Kidney glomerular epithelial cell (primary cell): ENCODE data around the gene PDZD8.
A peak's percentile ranks its signal among the peaks of the same experiment; 100 is the strongest.
"Not testable (repeated sequence)": the region's sequence is repeated elsewhere in the genome, so short reads cannot be mapped to it uniquely, and the experiment has no call there.

Experiments
- DNase-seq: peaks from one replicate; lab custom pipeline; 2025; lab: John Stamatoyannopoulos, UW

Gene PDZD8

DNA sequence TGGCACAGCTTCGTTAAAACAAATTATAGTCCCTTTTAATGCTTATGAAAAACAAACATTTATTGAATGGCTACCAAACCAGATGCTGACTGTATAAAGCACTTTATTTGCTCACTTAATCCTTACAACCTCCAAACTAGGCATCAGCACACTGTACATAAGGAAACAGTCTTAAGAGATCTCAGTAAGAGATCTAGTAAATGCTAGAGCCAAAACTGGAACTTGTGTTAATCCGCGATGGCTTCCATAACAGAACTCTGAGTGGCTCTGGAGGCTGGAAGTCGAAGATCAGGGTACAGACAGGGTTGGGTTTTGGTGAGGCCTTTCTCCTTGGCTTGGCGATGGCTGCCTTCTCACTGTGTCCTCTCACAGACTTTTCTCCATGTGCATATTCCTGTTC lies 27.0 kb downstream of the PDZD8 start:
- DNase-seq: no peak

DNA sequence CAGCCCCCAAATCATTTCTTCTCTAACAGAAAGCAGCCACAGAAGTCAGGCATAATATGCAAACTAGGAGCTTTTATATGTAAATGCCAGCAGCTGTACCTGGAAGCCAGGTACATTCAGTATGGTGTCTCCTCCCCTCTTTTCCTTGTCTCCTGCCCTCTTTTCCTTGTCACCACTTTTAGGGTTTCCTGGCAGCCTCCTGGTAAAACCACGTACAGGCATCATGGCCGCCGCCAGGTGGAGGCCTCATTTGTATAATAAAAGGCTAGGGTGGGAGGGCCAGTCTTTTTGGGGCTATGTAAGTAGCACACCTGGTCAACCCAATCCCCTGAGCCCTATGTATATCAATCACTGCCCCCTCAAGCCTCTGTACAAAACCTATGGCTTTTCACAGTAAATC lies 28.7 kb downstream of the PDZD8 start:
- DNase-seq: no peak

DNA sequence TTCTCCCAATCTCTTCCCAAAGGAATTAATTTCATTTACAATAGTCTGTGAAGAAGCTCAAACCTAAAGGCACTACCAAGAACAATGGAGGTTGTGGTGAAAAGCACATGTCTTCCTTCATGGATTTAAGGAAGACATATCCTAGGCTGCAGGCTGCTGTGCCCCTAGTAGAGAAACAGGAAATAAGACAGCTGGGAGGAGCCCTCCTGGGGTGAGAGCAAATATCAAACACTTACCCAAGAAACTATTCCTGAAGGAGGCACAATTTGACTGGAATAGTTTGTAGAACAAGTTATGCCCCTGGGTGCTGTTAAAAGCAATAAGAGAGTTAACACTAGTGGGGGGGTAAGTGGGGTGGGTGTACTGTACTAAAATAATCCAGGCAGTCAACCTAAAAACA lies 30.1 kb downstream of the PDZD8 start:
- no peak for DNase-seq

DNA sequence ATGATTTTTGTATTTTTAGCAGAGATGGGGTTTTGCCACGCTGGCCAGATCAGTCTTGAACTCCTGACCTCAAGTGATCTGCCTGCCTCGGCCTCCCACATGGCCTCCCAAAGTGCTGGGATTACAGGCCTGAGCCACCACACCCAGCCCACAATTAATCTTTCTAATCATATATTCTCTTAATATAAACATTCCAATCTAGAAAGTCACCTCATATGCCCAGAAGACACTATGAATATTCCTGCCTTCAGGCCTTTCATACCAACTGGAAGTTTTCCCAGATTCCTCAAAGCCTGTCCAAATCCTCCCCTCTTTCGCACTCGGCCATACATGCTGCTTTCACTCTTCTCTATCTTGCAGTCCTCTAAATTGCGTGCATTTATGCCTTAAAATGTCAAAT lies 32.6 kb downstream of the PDZD8 start:
- DNase-seq: peak; percentile 10

DNA sequence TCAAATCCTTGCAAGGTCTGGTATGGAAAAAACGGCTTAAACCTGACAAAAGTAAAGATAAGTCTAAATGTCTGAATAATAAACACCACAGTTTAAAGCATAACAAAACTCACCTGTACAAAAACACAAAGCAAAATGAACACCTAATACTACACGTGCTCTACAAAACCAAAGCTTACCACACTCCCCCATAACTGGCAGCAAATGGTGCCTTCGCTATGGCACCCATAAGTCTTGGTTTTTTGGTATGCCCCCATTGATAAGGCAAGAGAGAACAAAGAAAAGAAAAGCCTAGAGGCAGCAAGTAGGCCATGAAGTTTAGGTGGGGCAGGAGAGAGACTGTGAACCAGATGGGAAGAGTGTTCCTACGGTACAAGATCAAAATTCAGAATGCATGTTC lies 34.2 kb downstream of the PDZD8 start:
- DNase-seq: no peak

DNA sequence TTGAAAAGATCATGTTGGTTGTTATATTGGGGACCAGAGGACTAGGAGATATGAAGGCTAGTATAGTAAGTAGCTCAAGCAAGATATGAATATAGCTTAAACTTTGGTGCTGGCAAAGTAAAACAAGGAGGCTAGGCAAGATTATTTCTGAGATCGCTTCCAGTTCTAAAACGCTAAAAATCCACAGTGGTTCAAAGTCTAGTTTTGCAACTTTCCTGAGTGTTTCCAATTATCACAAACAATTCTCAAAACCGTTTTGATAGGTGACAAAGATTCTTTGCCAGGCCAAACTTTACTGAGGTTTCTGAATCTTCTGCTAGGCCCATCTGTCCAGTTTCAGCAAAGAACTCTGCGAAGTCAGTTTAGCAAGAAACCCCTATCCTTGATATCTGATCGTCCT lies 35.3 kb downstream of the PDZD8 start:
- no peak for DNase-seq

DNA sequence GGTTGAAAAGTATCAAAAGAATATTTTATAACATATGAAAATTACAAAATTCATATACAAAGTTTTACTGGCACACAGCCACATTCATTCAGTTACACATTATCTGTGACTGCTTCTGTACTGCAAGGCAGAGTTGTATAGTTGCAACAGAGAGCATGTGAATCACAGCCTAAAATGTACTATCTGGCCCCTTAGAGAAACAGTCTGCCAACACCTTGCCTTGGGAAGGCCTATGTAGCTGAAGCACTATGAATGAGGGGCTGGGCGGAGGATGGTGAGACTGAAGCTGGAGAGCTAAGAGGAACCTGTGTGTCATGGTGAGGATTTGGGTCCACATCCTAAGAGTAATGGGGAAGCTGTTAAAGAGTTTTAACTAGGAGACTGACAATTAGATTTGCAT lies 35.7 kb downstream of the PDZD8 start:
- DNase-seq: no peak

DNA sequence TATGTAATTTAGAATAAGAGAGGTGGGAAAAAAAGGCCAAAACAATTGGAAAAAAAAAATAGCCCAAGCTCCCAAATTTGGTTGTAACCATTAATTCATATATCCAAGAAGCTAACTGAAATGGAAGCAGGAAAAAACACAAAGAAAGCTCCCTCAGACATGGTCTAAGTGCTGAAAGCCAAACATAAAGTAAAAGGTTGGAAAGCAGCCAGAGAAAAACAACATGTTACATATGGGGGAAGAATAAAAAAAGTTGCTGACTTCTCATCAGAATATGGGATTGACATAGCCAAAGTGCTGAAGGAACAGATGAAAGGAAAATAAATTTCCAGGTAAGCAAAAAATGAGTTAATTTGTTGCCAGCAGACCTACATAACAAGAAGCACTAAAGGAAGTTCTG lies 40.3 kb downstream of the PDZD8 start:
- DNase-seq: no peak

DNA sequence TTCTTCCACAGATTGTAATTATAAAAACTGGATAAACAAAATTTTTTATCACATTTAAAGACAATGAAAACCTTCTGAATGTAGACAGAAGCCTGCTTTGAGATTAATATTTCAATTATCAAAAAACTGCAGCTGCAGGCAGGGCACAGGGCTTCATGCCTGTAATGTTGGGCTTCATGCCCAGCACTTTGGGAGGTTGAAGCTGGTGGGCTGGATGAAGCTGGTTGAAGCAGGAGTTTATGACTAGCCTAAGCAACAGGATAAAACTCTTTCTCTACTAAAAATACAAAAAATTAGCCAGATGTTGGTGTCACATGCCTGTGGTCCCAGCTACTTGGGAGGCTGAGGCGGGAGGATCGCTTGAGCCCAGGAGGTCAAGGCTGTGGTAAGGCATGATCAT lies 41.2 kb downstream of the PDZD8 start:
- no peak for DNase-seq

DNA sequence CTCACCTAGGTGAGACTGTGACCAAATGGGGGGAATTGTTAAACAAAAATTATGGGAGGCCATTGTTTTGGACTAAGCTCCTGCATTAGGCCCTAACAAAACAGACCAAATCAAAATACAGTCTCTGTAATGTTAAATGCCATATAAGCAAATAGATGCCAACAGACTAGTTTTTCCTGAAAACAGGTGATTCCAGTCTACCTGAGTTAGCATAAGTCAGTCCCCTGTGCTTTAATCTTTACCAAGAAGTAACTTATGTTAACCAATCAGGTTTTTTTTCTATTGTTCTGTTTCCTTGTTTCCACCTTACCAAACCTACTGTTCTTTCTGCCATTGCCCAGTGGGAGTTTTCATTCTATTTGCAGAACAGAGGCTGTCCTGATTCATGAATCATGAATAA lies 48.0 kb downstream of the PDZD8 start:
- DNase-seq: no peak

DNA sequence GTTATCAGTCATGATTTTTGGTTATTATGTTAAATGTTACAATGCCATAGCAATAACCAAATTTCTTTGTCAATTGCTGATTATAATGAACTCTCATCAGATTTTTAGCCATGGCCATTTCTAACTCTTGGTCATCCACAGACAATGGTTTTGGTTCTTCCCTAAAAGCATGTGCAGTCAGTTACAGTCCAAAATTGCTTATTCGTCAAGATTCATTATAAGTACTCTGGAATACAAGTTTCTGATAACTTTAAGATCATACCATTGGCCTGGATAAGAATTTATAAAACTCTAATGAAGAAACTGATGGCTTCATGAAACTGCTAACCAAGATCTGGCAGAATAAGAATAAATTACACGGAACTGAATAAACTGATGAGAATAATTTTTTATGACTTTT lies 50.9 kb downstream of the PDZD8 start:
- no peak for DNase-seq

DNA sequence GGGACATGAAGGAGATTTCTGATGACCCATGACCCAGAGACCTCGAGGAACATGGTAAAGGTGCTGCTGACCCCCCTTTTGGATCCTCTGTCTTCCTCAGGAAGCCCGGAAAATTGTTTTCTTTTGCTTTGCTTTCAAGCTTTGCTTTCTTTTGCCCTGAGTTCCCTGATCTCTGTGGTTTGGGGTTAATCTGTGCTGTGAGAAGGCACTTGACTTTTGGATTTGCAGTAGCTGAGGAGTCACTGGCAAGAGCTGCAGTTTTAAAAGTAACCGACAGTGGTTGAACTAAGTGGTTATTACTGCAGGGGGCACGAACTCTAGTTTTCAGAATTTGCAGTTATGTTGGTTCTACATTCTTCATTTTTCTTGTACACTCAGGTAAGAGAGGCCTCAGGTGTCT lies 53.0 kb downstream of the PDZD8 start:
- no peak for DNase-seq

DNA sequence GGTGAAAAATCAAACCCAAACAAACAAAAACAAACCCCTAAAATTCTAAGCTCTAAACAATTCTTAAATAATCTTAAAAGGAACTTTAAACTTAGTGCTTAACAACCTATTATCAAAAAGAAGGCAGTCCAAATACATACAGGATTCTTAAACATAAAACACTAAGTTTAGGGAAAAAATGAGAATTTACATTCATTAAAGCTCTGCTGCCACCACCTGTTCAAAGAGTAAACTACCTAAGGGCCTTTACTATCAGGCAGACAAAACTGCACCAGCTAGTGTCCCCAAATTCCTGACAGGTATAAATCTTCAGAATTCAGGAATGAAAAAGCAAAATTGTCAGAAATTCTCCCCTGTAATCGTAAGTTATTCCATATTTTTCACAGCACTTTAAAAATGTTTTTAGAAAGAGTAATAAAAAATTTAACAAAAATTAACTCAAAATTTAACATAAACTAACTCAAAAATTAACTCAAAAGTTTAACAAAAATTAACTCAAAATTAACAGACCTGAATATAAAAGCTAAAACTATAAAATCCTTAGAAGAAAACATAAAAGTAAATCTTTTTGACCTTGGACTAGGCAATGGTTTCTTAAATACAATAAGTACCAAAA lies 55.1 kb downstream of the PDZD8 start:
- DNase-seq: no peak

DNA sequence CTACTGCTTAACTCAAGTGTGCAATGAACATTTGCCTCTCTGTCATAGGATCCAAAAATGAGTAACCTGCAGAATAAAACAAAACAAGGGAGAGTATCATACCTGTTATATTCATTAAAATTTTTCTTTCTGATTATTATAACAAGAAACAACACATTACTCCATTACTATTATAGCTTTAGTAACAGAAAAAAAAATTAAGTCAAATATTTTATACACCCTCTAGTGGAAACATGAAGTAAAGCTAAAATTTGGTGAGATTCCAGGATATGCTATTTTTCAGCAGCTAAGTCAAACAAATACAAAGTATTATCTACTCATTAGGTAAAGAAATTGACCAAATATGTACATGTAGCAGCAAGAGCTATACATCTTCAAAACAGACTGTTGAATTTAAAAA lies 56.3 kb downstream of the PDZD8 start:
- DNase-seq: no peak

DNA sequence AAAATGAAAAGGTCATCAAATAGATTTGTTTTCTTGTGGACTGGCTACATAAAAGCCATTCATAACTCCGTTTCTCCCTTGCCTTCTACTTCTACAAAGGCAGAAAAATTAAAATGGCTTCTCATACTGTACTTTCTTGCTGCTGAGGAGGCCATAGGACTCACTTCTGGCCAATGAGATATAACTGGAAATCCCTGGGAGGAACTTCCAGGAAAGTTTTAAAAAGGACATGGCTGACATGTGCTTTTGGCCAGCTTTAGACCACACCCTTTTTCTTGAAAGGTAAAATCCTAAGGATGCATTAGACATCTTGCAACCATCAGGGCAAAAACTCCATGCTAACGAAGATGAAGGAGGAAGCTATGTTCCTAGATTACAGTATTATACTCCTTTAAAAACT lies 58.5 kb downstream of the PDZD8 start:
- DNase-seq: no peak

DNA sequence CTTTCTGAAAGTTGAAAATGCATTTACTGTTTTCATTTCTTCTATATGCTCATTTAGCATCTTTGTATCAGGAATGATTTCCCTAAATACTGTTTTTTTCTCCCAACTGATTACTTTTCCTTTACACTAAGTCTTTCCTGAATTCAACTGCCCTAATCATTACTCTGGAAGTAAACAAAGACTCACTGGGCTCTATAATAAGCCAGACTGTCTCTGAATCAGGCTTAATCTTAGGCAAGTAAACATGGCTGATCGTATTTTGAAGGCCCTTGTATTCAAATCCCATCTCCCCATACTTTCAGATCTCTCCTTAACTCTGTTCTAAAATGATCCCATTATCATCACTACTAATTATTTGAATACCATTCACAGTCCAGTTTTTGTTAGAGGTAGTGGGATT lies 61.6 kb downstream of the PDZD8 start:
- DNase-seq: no peak

DNA sequence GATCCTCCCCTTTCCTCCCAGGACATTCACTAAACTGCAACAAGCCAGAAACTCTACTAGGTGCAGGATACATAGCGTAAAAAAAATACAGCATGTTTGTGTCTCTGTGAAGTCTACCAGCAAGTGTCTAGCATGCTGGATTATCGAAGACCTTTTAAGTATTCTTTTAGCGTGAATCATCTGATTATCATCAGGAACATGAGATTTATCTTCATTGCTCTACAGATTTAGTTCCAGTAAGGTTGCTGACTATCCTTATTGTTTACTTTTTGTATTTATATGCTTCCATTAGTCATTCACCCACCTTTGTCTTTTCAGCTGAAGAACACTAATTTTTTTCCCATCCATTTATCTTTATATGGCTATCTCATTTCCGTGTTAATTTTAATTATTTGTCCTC lies 62.8 kb downstream of the PDZD8 start:
- no peak for DNase-seq

DNA sequence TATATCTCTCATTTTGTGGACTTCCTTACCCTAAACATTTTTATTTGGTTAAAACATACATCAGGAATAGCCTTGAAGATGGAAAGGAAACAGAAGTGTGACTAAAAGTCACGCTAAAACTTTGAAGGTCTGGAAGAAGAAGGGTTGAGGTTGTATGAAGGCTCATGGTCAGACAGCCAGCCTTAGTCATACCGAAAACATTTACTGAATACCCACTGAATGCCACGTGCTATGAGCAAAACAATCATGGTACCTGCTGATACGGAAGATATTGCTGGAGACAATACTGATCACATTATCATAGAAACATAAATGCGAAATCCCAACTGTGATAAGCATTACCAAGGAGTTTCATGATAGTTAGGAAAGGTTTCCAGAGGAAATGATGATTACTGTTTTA lies 64.0 kb downstream of the PDZD8 start:
- no peak for DNase-seq

DNA sequence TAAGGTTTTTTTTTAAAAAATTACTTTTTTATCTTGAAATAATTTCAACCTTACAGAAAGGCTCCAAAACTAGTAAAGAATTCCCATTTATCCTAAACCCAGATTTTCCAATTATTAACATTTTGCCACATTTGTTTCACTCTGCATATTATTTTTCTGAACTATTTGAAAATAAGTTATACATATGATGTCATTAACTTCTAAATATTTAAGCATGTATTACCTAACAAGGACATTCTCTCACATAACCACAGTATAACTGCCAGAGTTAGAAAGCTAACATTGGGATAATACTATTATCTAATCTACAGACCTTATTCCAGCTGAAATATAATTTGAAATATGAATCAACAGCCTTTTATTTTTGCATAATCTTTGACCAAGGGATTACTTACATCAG lies 68.6 kb downstream of the PDZD8 start:
- no peak for DNase-seq

DNA sequence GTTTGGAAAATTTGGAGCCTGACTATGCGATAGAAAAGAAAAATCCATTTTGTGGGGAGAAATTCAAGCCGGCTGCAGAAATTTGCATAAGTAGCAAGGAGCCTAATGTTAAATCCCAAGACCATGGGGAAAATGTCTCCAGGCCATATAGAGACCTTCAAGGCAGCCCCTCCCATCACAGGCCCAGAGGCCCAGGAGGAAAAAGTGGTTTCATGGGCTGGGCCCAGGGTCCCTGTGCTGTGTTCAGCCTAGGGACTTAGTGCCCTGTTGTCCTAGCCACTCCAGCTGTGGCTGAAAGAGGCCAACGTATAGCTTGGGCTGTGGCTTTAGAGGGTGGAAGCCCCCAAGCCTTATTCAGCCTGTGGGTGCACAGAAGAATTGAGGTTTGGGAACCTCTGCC lies 71.8 kb downstream of the PDZD8 start:
- DNase-seq: not testable (repeated sequence)

DNA sequence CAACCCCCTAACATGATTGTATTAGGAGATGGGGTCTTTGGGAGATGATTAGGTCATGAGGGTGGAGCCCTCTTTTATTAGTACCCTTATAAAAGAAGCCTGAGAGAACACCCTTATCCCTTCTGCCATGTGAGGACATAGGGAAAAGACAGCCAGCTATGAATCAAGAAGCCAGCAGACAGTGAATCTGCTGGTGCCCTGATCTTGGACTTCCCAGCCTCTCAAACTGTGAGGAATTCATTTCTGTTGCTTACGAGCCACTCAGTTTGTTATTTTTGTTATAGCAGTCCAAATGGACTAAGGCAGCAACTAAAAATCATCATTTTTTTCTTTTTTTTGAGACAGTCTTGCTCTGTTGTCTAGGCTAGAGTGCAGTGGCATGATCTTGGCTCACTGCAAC lies 74.6 kb downstream of the PDZD8 start:
- DNase-seq: no peak

DNA sequence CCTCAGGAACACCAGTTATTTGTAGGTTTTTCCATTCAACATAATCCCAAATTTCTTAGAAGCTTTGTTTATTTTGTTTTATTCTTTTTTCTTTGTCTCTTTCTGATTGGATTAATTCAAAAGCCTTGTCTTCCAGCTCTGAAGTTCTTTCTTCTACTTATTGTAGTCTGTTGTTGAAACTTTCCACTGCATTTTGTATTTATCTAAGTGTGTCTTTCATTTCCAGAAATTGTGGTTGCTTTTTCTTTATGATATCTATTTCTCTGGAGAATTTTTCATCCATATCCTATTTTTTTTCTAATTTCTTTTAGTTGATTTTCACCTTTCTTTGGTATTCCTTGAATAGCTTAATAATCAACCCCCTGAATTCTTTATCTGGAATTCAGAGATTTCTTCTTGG lies 75.8 kb downstream of the PDZD8 start:
- no peak for DNase-seq

DNA sequence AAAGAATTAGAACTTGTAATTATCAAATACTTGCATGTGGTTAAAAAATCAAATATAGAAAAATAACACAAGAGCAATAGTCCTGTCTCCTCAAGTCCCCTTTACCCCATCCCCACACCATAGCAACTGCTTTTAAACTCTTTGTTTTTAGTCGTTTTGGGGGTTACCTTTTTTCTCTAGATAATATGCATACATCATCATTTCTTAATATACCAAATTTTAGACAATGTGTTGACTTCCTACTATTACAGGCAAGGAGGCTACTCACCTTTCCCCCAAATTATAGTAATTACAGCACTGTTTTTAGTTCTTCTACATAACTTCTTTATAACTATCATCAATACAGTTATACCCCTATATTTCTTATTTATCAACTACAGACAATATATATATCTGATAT lies 77.0 kb downstream of the PDZD8 start:
- DNase-seq: no peak

DNA sequence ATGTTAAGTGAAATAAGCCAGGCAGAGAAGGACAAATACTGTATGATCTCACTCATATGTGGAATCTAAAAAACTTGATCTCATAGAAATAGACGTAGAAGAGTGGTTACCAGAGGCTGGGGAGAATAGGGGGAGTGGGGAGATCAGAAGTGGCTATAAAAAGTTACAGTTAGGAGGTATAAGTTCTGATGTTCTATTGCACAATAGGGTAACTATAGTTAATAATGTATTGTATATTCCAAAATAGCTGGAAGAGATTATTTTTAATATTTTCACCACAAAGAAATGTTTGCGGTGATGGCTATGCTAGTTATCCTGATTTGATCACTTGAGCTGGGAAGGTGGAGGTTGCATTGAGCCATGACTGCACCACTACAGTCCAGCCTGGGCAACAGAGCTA lies 80.5 kb downstream of the PDZD8 start:
- DNase-seq: no peak

DNA sequence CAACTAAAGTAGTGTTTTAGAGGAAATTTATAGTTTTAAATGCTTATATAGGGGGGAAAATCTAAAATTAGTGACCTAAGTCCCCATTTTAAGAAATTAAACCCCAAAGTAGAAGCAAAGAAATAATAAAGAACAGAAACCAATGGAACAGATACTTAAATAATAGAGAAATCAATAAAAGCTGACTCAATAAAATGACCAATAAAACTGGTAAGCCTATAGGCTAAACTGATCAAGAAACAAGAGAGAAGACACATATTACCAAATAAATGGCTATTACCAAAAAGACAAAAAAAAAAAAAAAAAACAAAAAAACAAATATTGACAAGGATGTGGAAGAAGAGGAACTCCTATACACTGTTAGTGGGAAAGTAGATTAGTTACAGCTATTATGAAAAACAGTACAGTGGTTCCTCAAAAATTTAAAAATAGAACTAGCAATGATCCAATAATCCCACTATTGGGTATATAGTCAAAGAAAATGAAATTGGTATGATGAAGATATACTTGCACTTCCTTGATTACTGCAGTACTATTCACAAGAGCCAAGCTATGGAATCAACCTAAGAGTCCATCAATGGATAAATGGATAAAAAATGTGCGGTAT lies 81.1 kb downstream of the PDZD8 start:
- DNase-seq: no peak
